NCI-H2107 (cell line): ENCODE measurements around the gene MEMO1.
"Not testable (repeated sequence)": the region's sequence is repeated elsewhere in the genome, so short reads cannot be mapped to it uniquely, and the experiment has no call there.

ENCODE experiments used
- DNase-seq: peaks from one replicate; lab custom pipeline; 2025; lab: John Stamatoyannopoulos, UW

The MEMO1 gene

DNA sequence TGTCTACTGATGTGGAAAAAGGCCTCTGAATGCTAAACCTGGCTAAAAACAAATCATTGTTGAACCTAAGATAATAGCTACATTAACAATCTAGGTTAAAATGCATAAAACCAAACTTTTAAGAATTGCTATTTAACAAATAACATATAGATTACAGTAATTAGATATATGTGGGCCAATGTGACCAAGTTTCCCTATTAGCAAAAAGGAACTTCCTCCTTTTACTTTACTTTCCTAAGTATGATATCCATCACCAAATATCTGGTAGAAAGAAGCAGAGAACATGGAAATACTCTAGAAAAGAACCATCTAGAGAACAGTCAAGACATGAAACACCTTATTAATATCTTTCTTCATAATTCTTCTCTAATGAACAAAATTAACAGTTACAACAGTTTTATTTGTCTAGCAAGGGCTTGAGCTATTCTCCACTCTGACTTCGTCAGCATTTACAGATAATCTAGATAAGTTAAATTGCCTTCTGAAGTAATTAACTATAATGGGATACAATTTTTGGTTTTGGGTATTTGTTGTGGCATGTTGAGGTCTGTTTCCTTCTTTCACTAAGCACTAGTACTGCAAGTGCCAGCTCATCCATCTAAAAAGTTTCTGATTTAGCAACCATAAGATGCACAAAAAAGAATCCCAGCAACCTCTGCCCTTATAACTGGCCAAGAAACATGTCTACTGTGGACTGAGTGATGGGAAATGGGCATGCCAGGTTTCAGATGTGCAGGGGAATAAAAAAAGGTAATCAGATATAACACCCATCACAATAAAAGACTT lies 53.3 kb downstream of the MEMO1 start:
- DNase-seq: no peak

GRCh38 chr2:31956934-31957333 lies 53.9 kb downstream of the MEMO1 start:
- not testable (repeated sequence) for DNase-seq

- no peak for DNase-seq
Observed at GRCh38 chr2:31956312-31956711, 54.5 kb downstream of the MEMO1 start.

DNA sequence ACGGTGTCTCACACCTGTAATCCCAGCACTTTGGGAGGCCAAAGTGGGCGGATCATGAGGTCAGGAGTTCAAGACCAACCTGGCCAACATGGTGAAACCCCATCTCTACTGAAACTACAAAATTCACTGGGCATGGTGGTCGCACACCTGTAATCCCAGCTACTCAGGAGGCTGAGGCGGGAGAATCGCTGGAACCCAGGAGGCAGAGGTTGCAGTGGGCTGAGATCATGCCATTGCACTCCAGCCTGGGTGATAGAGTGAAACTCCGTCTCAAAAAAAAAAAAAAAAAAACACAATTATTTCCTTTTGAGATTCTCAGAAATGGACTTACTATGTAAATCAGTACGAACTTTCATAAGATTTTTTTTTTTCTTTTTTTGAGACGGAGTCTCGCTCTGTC lies 57.7 kb downstream of the MEMO1 start:
- not testable (repeated sequence) for DNase-seq

GRCh38 chr2:31950946-31951562 lies 59.8 kb downstream of the MEMO1 start:
- DNase-seq: no peak

- no peak for DNase-seq
Observed at GRCh38 chr2:31947871-31948270, 62.9 kb downstream of the MEMO1 start.

GRCh38 chr2:31946838-31947237 lies 64.0 kb downstream of the MEMO1 start:
- DNase-seq: no peak

GRCh38 chr2:31945572-31945935 lies 65.3 kb downstream of the MEMO1 start:
- DNase-seq: no peak

- DNase-seq: no peak
Observed at GRCh38 chr2:31944828-31945571, 65.8 kb downstream of the MEMO1 start.

GRCh38 chr2:31943636-31944225 lies 67.1 kb downstream of the MEMO1 start:
- DNase-seq: no peak

DNA sequence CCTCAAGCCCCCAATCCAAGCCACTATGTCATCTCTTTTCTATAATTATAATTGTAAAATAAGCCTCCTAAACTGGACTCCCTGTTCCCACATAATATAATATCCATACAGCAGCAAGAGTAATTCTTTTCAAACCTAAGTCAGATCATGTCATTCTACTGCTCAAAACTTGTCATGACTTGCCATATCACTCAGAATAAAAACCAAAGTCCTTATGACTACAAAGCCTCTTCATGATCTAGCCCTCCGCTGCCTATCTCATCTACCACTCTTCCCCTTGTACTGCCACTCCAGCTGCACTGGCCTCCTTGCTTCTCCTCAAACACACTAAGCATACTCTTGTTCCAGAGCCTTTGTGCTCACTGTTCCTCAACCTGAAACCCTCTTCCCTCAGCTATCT lies 69.9 kb downstream of the MEMO1 start:
- no peak for DNase-seq

DNA sequence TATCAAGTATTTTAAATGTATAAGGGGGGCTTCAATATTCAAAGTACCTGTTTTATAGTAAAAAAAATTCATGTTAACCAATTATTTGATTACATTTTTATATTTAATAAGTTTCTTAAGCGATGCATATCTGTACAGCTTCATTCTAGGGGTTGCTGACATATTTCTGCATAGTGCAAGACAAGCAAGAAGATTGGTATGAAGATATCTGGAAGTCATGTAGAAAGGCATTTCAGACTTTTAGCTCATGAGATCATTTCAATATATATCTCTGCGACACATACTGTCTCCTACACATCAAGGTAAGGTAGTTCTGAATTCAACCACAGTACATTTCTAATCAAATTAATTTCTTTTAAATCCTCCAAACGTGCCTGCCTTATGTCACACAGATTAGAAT lies 73.1 kb downstream of the MEMO1 start:
- no peak for DNase-seq

- DNase-seq: no peak
Observed at GRCh38 chr2:31935370-31935769, 75.4 kb downstream of the MEMO1 start.

- DNase-seq: no peak
Observed at GRCh38 chr2:31933066-31933465, 77.7 kb downstream of the MEMO1 start.

- DNase-seq: no peak
Observed at GRCh38 chr2:31932589-31932988, 78.2 kb downstream of the MEMO1 start.

- no peak for DNase-seq
Observed at GRCh38 chr2:31931916-31932315, 78.9 kb downstream of the MEMO1 start.

GRCh38 chr2:31925517-31925916 lies 85.3 kb downstream of the MEMO1 start:
- DNase-seq: no peak

DNA sequence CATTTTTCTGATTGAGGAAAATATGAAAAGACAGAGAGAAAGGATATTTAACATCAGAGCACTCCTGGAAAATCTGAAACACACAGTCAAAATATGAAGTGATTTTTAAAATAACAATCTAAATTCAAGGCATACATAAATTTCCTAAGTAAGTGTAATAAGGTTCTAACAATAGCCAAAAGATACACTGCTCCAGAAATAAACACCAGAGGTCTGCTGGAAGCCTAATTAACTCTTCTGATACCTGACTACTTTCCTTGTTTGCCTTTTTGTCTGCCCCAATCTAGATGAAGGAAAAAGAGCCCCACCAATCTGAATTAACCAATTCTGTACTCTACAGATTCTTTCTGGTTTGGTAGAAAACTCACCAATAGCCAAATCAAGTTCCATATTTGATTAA lies 87.1 kb downstream of the MEMO1 start:
- DNase-seq: no peak

GRCh38 chr2:31922542-31923408 lies 88.0 kb downstream of the MEMO1 start:
- DNase-seq: no peak

DNA sequence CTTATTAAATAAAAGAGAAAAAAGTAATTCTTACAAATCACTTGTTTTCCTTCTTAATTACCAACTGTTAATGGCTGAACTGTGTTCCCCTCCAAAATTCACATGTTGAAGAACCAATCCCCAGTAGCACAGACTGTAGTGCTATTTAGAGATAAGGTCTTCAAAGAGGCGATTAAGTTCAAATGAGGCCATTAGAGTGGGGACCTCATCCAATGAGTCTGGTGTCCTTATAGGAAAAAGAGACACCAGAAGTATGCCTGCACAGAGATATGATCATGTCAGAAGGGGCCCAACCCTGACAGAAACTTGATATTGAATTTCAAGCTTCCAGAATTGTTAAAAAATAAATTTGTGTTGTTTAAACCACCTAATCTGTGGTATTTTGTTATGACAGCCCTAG lies 89.8 kb downstream of the MEMO1 start:
- DNase-seq: no peak

- DNase-seq: no peak
Observed at GRCh38 chr2:31919499-31919898, 91.3 kb downstream of the MEMO1 start.

GRCh38 chr2:31909661-31910060 lies 101.1 kb downstream of the MEMO1 start:
- no peak for DNase-seq
